ENCODE results near the gene CCM2. TPM values are rescaled to one million over a fixed set of nuclear protein-coding genes. Genes with fewer than 3 reads are reported as not detected.

Gene CCM2
- total and polyA plus RNA-seq, 9 donors: 16.2 to 34.6 (median 23.1) TPM

DNA sequence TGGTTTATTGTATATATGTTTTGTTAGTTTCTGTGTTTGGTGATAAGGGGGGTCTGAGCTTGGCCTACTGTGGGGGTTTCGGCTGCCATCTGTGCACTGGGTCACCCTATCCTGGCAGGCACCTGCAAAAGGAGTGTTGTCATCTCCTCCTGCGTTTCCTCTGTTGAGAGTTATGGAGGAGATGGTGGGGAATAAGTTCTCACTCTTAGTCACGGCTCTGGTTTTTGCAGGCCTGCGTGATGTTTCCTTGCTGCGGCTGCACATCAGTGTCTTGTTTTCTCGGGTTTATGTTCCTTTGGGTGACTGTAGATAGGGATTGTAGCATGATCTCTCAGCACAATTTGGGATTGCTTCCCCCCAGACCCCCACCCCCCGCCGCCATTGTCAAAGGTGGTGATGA lies 36.8 kb downstream of the CCM2 start:
- WGBS, 3 donors: 84 to 94% (median 90%) methylated on average over 8 of the region's 8 CpGs
- TF ChIP-seq POLR2A (IDR thresholded peaks at IDR 0.05) (no peak), CTCF (IDR thresholded peaks at IDR 0.05) (no peak), EP300 (IDR thresholded peaks at IDR 0.05) (no peak)
- Histone ChIP-seq H3K36me3 (no peaks in the 10 kb centered on the region), H3K4me3 (no peak overlapping the region), H3K9me3 (no peaks in the 10 kb centered on the region), H3K27ac (no peak overlapping the region), H3K27me3 (no peaks in the 10 kb centered on the region), H3K4me1 (ENCODE audit: insufficient read depth) (no peaks in the 10 kb centered on the region)
- intact Hi-C loops (cut with DNase I): no loop called here
- no peak for DNase-seq

DNA sequence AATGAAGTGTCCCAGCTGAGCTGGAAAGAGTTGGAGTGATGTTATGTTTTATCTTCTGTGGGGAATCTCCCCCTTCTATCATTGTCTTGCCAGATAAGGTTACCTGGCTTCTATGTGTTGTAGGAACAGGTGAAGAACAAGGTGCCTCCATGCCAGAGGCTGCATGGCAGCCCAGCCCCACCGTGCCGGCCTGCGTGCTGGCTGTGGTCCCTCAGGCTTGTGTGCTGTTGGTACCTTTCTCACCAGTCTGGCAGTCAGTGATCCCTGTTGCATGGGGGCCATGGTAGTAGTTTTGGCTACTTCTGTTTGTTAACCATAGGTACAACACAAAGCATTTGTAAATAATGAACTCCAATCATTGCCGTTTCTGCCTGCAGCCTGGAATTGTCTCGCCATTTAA lies 37.9 kb downstream of the CCM2 start:
- Histone ChIP-seq H3K27ac (no peak overlapping the region), H3K36me3 (no peaks in the 10 kb centered on the region), H3K4me3 (no peak overlapping the region), H3K4me1 (ENCODE audit: insufficient read depth) (no peaks in the 10 kb centered on the region), H3K27me3 (no peaks in the 10 kb centered on the region), H3K9me3 (no peaks in the 10 kb centered on the region)
- intact Hi-C loops (cut with DNase I): no loop called here
- WGBS, 3 donors: 92 to 94% (median 92%) methylated on average over 5 of the region's 5 CpGs
- no peak for TF ChIP-seq CTCF (IDR thresholded peaks at IDR 0.05)
- no peak for TF ChIP-seq EP300 (IDR thresholded peaks at IDR 0.05)
- TF ChIP-seq POLR2A (IDR thresholded peaks at IDR 0.05): no peak
- no peak for DNase-seq

DNA sequence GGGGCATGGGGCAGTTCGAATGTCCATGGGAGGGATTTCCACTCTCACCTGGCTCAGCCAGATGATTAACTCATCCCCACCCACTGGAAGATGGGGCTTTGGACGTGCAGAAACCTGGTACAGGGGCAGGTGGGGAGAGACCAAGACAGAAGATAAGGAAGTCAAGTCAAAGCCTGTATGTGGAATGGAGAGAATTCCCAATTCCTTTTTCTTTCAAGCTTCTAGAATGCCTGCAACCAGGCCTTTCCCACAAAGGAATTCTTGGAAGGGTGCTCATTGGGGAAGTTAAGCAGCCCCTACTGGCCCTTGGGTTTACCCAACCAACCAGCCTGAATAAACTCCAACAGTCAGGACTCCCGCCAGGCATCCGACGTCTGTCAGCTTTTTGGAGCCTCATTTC lies 39.1 kb downstream of the CCM2 start:
- Histone ChIP-seq H3K4me3 (no peak overlapping the region), H3K36me3 (no peaks in the 10 kb centered on the region), H3K27ac (no peak overlapping the region), H3K4me1 (ENCODE audit: insufficient read depth) (no peaks in the 10 kb centered on the region), H3K9me3 (no peaks in the 10 kb centered on the region), H3K27me3 (no peaks in the 10 kb centered on the region)
- WGBS, 3 donors: 89 to 92% (median 91%) methylated on average over 5 of the region's 5 CpGs
- intact Hi-C loops (cut with DNase I): no loop called here
- no peak for DNase-seq
- TF ChIP-seq POLR2A (IDR thresholded peaks at IDR 0.05) (no peak), CTCF (IDR thresholded peaks at IDR 0.05) (no peak), EP300 (IDR thresholded peaks at IDR 0.05) (no peak)

- intact Hi-C loops (cut with DNase I): no loop called here
- no peak overlapping the region for H3K27ac ChIP-seq
- no peak for DNase-seq
- H3K4me3 ChIP-seq: no peak overlapping the region
- TF ChIP-seq POLR2A (IDR thresholded peaks at IDR 0.05) (no peak), EP300 (IDR thresholded peaks at IDR 0.05) (no peak), CTCF (IDR thresholded peaks at IDR 0.05) (no peak)
- no peaks in the 10 kb centered on the region for H3K9me3 ChIP-seq
- no peaks in the 10 kb centered on the region for H3K27me3 ChIP-seq
- WGBS, 3 donors: 83 to 95% (median 85%) methylated on average over 5 of the region's 5 CpGs
- H3K4me1 ChIP-seq (ENCODE audit: insufficient read depth): no peaks in the 10 kb centered on the region
- no peaks in the 10 kb centered on the region for H3K36me3 ChIP-seq
Measured at GRCh38 chr7:45044338-45044737, 44.3 kb downstream of the CCM2 start.

- Histone ChIP-seq H3K27me3 (no peaks in the 10 kb centered on the region), H3K4me1 (ENCODE audit: insufficient read depth) (no peaks in the 10 kb centered on the region), H3K36me3 (no peaks in the 10 kb centered on the region), H3K4me3 (no peak overlapping the region), H3K9me3 (no peaks in the 10 kb centered on the region), H3K27ac (no peak overlapping the region)
- no peak for TF ChIP-seq POLR2A (IDR thresholded peaks at IDR 0.05)
- TF ChIP-seq EP300 (IDR thresholded peaks at IDR 0.05): no peak
- no peak for TF ChIP-seq CTCF (IDR thresholded peaks at IDR 0.05)
- WGBS, 3 donors: 86 to 96% (median 94%) methylated on average over 1 of the region's 1 CpG
- intact Hi-C loops (cut with DNase I): no loop called here
- DNase-seq: no peak
Measured at GRCh38 chr7:45048748-45049147, 48.7 kb downstream of the CCM2 start.

Data from ovary (tissue), 9 donors.